GM12878 (cell line): ENCODE results near the gene PNMA6E. TPM values are rescaled to one million over a fixed set of nuclear protein-coding genes. Genes with fewer than 3 reads are reported as not detected.

ENCODE experiments used
- ATAC-seq: fragments of 200-7000 bp; cut with Tn5 transposase; 3 replicates; pipeline ENCODE4 v1.9.1; 2020; ENCODE audit warnings: mild to moderate bottlenecking, moderate library complexity
- BruUV-seq: library from RNA; stranded (reverse); fragments of 400-500 nt; replicated peaks from 2 replicates; lab custom pipeline; 2021; lab: Mats Ljungman, UMichigan
- CTCF ChIA-PET: fragments of 300-600 bp; sonication (Branson Sonifier 250); formaldehyde crosslinking; extraction: SDS; loops from one replicate; lab custom pipeline; 2021; ENCODE audit warnings: inconsistent platforms; lab: Yijun Ruan, JAX
- POLR2A ChIA-PET: fragments of 350-600 bp; formaldehyde crosslinking; extraction: SDS; loops from one replicate; lab custom pipeline; 2021; ENCODE audit warnings: inconsistent platforms; lab: Charles Lee
- RAD21 ChIA-PET: fragments of 300-600 bp; sonication (Branson Sonifier 250); formaldehyde crosslinking; loops from one replicate; lab custom pipeline; 2023; ENCODE audit warnings: antibody characterized with exemption; ENCODE audit not compliant: unreplicated experiment; lab: Charles Lee
- SMC1A ChIA-PET: fragments of 300-600 bp; sonication (Branson Sonifier 250); formaldehyde crosslinking; loops from one replicate; lab custom pipeline; 2023; ENCODE audit not compliant: unreplicated experiment, uncharacterized antibody; lab: Charles Lee
- DNase-seq: peaks from one replicate; pipeline ENCODE4 v3.0.0-alpha.2; 2011; ENCODE audit warnings: low read depth, low spot score
- FAIRE-seq: peaks from 3 replicates; lab custom pipeline; 2011; peaks lifted over from hg19 to GRCh38; lab: Jason Lieb, UNC
- H2AFZ ChIP-seq: 2 replicates; pipeline ENCODE4 v1.6.0; 2011; ENCODE audit warnings: low read depth, low read length, control low read depth; ENCODE audit not compliant: control insufficient read depth
- H3K27ac ChIP-seq: 2 replicates; pipeline ENCODE4 v1.5.1; 2011; ENCODE audit warnings: control low read depth; ENCODE audit not compliant: control insufficient read depth, insufficient read depth
- H3K27me3 ChIP-seq, 2 experiments: replicated peaks in 1 of 2; 2 replicates each; pipeline versions ENCODE4 v1.6.0 to v1.6.1; 2011; ENCODE audit warnings: low read length in 1 of 2; ENCODE audit not compliant: control insufficient read depth in 2 of 2, insufficient read depth in 2 of 2
- H3K36me3 ChIP-seq, 2 experiments: 2 replicates each; pipeline ENCODE4 v1.5.1; 2011; ENCODE audit warnings: low read length in 1 of 2; ENCODE audit not compliant: control insufficient read depth in 2 of 2, insufficient read depth in 2 of 2
- H3K4me1 ChIP-seq: 2 replicates; pipeline ENCODE4 v1.6.1; 2011; ENCODE audit warnings: mild to moderate bottlenecking, low read length, moderate library complexity, mixed read lengths; ENCODE audit not compliant: control insufficient read depth, insufficient read depth
- H3K4me2 ChIP-seq: 2 replicates; pipeline ENCODE4 v1.6.0; 2011; ENCODE audit warnings: control low read depth; ENCODE audit not compliant: control insufficient read depth, insufficient read depth
- H3K4me3 ChIP-seq: fragments of 200-600 bp; sonication (generic); 2 replicates; pipeline ENCODE4 v1.5.1; 2016
- H3K79me2 ChIP-seq: 2 replicates; pipeline ENCODE4 v1.6.0; 2011; ENCODE audit warnings: low read length; ENCODE audit not compliant: control insufficient read depth, insufficient read depth
- H3K9ac ChIP-seq: 2 replicates; pipeline ENCODE4 v1.8.0; 2011; ENCODE audit warnings: low read length, control low read depth, mixed read lengths; ENCODE audit not compliant: control insufficient read depth, insufficient read depth
- H3K9me3 ChIP-seq: replicated peaks from 3 replicates; pipeline ENCODE4 v1.5.1; 2011; ENCODE audit warnings: mild to moderate bottlenecking, low read length; ENCODE audit not compliant: control insufficient read depth, insufficient read depth
- H4K20me1 ChIP-seq: 2 replicates; pipeline ENCODE4 v1.6.0; 2011; ENCODE audit not compliant: control insufficient read depth, insufficient read depth
- BHLHE40 ChIP-seq, 2 experiments: fragments of 450-650 bp in 1 of 2; IDR thresholded peaks; 2 replicates each; pipeline ENCODE4 v1.6.1; 2011 to 2017; ENCODE audit warnings: low read depth in 2 of 2, borderline replicate concordance in 1 of 2, improper control_type of control experiment in 1 of 2, low read length in 1 of 2, mild to moderate bottlenecking in 1 of 2
- BRCA1 ChIP-seq: IDR thresholded peaks from 2 replicates; pipeline ENCODE4 v1.6.1; 2011; ENCODE audit warnings: low read depth, low read length, improper control_type of control experiment
- DPF2 ChIP-seq: fragments of 450-650 bp; IDR thresholded peaks from 2 replicates; pipeline ENCODE4 v1.6.1; 2017; ENCODE audit warnings: mild to moderate bottlenecking
- EZH2 ChIP-seq: IDR thresholded peaks from 2 replicates; pipeline ENCODE4 v1.6.1; 2012; ENCODE audit warnings: low read depth, mild to moderate bottlenecking, control low read depth, inconsistent platforms, low read length, borderline replicate concordance; ENCODE audit not compliant: control insufficient read depth
- FOXK2 ChIP-seq: fragments of 450-650 bp; IDR thresholded peaks from 2 replicates; pipeline ENCODE4 v1.6.1; 2017; ENCODE audit warnings: mild to moderate bottlenecking, moderate library complexity
- JUND ChIP-seq: IDR thresholded peaks from 2 replicates; pipeline ENCODE4 v1.6.1; 2012; ENCODE audit warnings: low read depth, mild to moderate bottlenecking, low read length, improper control_type of control experiment, moderate library complexity
- NBN ChIP-seq: fragments of 450-650 bp; IDR thresholded peaks from 2 replicates; pipeline ENCODE4 v1.6.1; 2016
- POLR2A ChIP-seq: IDR thresholded peaks from 2 replicates; pipeline ENCODE4 v1.6.1; 2011; ENCODE audit warnings: low read depth, mild to moderate bottlenecking, low read length
- POLR2AphosphoS2 ChIP-seq: IDR thresholded peaks from 2 replicates; pipeline ENCODE4 v1.6.1; 2011; ENCODE audit warnings: low read depth, mild to moderate bottlenecking, low read length, improper control_type of control experiment, moderate library complexity
- RB1 ChIP-seq: fragments of 450-650 bp; formaldehyde crosslinking; IDR thresholded peaks from 2 replicates; pipeline ENCODE4 v1.6.1; 2017; ENCODE audit warnings: mild to moderate bottlenecking, borderline replicate concordance
- RELA ChIP-seq: fragments of 450-650 bp; IDR thresholded peaks from 2 replicates; pipeline ENCODE4 v1.8.0; 2014; ENCODE audit warnings: borderline replicate concordance; ENCODE audit not compliant: partially characterized antibody
- SIX5 ChIP-seq: IDR thresholded peaks from 2 replicates; pipeline ENCODE4 v1.6.1; 2011; ENCODE audit warnings: mild to moderate bottlenecking, low read depth, low read length, moderate library complexity; ENCODE audit not compliant: severe bottlenecking
- SKIL ChIP-seq: fragments of 450-650 bp; IDR thresholded peaks from 2 replicates; pipeline ENCODE4 v1.6.1; 2017; ENCODE audit warnings: mild to moderate bottlenecking, low read depth, inconsistent platforms; ENCODE audit not compliant: poor library complexity, severe bottlenecking
- SMAD5 ChIP-seq: IDR thresholded peaks from 2 replicates; pipeline ENCODE4 v1.6.1; 2016; ENCODE audit warnings: antibody characterized with exemption, low read depth
- SMARCA5 ChIP-seq: fragments of 450-650 bp; IDR thresholded peaks from 2 replicates; pipeline ENCODE4 v1.6.1; 2017; ENCODE audit warnings: mild to moderate bottlenecking
- TAF1 ChIP-seq: IDR thresholded peaks from 2 replicates; pipeline ENCODE4 v1.6.1; 2011; ENCODE audit warnings: mild to moderate bottlenecking, low read depth, low read length, borderline replicate concordance
- USF1 ChIP-seq: IDR thresholded peaks from 2 replicates; pipeline ENCODE4 v1.6.1; 2011; ENCODE audit warnings: borderline replicate concordance, low read depth, mild to moderate bottlenecking, moderate library complexity, mixed read lengths, low read length; ENCODE audit not compliant: insufficient read depth; ENCODE audit errors: extremely low read length
- WGBS: methylation state at CpG from one replicate; pipeline ENCODE4 v1.1.6; 2016; ENCODE audit warnings: low lambda C conversion rate; ENCODE audit not compliant: insufficient replicate concordance, insufficient coverage; ENCODE audit errors: missing lambda C conversion rate; 5-methylcytosine and 5-hydroxymethylcytosine counted together
- in situ Hi-C: fragments of 300-500 bp; cut with MboI; formaldehyde crosslinking; loops from 9 replicates; pipeline ENCODE4 v1.14.3; 2018; ENCODE audit warnings: mixed read lengths
- intact Hi-C: fragments of 100-400 bp; cut with micrococcal nuclease; formaldehyde crosslinking; loops from one replicate; pipeline ENCODE4 v1.14.2; 2022; ENCODE audit not compliant: unreplicated experiment
- polyA plus RNA-seq, 11 experiments: library from polyadenylated mRNA; depleted of rRNA in 4 of 11; unstranded in 6 of 11; stranded (reverse) in 5 of 11; fragments of >200 nt; fragmentation: Nextera tagmentation in 4 of 11; fragmentation: Illumina TruSeq in 1 of 11; extraction: Ambion mirVana in 4 of 11; extraction: Trizol in 1 of 11; gene quantifications; 1 replicate in 1 of 11; 2 replicates in 10 of 11; pipeline versions ENCODE4 v1.2.1 to v1.2.3, GENCODE V29; 2011 to 2016; ENCODE audit warnings: inconsistent platforms in 2 of 11, missing spikeins in 2 of 11, low read depth in 1 of 11
- total RNA-seq, 4 experiments: library from RNA; depleted of rRNA in 3 of 4; stranded (reverse); fragments of >200 nt in 3 of 4; fragmentation: Illumina TruSeq in 1 of 4; extraction: Trizol in 1 of 4; gene quantifications; 2 replicates each; pipeline versions ENCODE4 v1.2.1 to v1.2.3, GENCODE V29; 2013 to 2021
- TF ChIP-seq, protein P1 (sequence below): IDR thresholded peaks from 2 replicates; pipeline ENCODE4 v1.6.1; 2011; ENCODE audit warnings: low read depth, mild to moderate bottlenecking, low read length, moderate library complexity, borderline replicate concordance; ENCODE audit errors: extremely low read depth

Gene PNMA6E
- total and polyA plus RNA-seq, 10 of the 15 experiments (the other 5 are each of a cell fraction or from before 2014, with no cell fraction given) = not detected

DNA sequence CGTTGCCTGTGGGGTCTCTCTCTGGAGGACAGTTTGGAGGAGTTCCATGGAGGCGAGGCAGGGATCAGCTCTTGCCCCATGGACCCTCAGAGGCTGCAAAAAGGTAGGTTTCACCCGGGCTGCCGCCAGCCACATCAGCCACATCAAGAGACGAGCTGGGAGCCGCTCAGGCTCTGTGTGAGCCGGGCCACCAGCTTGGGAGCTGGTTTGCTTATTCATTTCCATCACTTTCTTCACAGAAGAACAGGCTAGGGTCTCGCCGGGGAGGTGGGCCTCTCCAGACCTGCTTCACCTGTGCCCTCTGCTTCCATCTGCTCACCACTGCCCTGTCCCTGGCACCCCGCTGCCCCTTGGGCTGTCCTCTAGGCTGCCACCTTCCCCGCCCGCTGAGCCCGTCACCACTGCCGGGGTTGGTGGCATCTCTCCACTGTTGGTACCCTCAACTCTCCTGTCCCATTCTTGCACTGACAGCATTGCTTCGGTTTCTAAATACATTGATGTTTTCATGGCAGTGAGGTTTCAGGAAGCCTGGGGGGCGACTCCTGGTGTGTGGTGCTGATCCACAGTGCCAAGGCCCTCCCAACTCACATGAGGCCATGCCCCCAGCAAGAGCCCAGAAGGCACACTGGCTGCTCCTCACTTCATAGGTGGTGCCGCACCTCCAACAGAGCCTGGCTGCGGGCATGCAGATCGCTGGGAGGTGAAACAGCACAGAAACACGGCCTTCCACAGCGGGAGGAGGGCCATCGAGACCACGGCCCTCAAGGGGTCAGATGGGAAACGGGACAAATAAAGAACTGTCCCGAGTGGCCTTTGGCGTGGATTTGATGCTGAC is 49.2 kb upstream of the PNMA6E start:
- H3K79me2 ChIP-seq = no peaks in the 10 kb centered on the region
- H3K4me2 ChIP-seq = no peak overlapping the region
- FAIRE-seq (no peak), ATAC-seq (no peak), DNase-seq (no peak)
- no TSS peak for BruUV-seq
- POLR2A ChIA-PET = no interaction called here
- RAD21 ChIA-PET = no interaction called here
- CTCF ChIA-PET = interaction anchor here (2.0 kb wide), 1 partner anchor 10 kb away, joined by 7 read pairs; no protein-coding TSS in a partner anchor
- no peaks in the 10 kb centered on the region for H3K9me3 ChIP-seq
- no peaks in the 10 kb centered on the region for H3K36me3 ChIP-seq
- H3K27ac ChIP-seq = no peak overlapping the region
- SMC1A ChIA-PET = no interaction called here
- intact Hi-C loops = no loop called here
- WGBS = 69% methylated on average over 26 of the region's 26 CpGs
- H3K27me3 ChIP-seq = no peaks in the 10 kb centered on the region
- no peak overlapping the region for H3K9ac ChIP-seq
- no peak overlapping the region for H2AFZ ChIP-seq
- in situ Hi-C loops = no loop called here
- TF ChIP-seq SMAD5 = no peak
- no peak for TF ChIP-seq TAF1
- no peak for TF ChIP-seq BHLHE40 (IDR thresholded peaks at IDR 0.05; ENCODE audit: borderline replicate concordance in 1 of 2, low read depth in 2 of 2, low read length in 1 of 2)
- no peak for TF ChIP-seq SIX5
- TF ChIP-seq POLR2A = no peak
- no peak for TF ChIP-seq EZH2
- TF ChIP-seq RELA = no peak
- no peak for TF ChIP-seq RB1
- TF ChIP-seq NBN = no peak
- TF ChIP-seq POLR2AphosphoS2 = no peak
- TF ChIP-seq SKIL = no peak
- TF ChIP-seq JUND = no peak
- no peak for TF ChIP-seq DPF2
- TF ChIP-seq USF1 = no peak
- TF ChIP-seq, protein P1, sequence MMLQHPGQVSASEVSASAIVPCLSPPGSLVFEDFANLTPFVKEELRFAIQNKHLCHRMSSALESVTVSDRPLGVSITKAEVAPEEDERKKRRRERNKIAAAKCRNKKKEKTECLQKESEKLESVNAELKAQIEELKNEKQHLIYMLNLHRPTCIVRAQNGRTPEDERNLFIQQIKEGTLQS = no peak
- no peak for TF ChIP-seq SMARCA5
- TF ChIP-seq BRCA1 = no peak
- no peak for TF ChIP-seq FOXK2
- no peaks in the 10 kb centered on the region for H3K4me1 ChIP-seq
- no peaks in the 10 kb centered on the region for H4K20me1 ChIP-seq
- H3K4me3 ChIP-seq = no peak overlapping the region
